ENCODE data around the gene PDGFD. TPM values are rescaled to one million over a fixed set of nuclear protein-coding genes. Genes with fewer than 3 reads are reported as not detected.

The PDGFD gene
- polyA plus RNA-seq, 1 of the 3 experiments (the other 2 are of a cell fraction) = 4.8 TPM

DNA sequence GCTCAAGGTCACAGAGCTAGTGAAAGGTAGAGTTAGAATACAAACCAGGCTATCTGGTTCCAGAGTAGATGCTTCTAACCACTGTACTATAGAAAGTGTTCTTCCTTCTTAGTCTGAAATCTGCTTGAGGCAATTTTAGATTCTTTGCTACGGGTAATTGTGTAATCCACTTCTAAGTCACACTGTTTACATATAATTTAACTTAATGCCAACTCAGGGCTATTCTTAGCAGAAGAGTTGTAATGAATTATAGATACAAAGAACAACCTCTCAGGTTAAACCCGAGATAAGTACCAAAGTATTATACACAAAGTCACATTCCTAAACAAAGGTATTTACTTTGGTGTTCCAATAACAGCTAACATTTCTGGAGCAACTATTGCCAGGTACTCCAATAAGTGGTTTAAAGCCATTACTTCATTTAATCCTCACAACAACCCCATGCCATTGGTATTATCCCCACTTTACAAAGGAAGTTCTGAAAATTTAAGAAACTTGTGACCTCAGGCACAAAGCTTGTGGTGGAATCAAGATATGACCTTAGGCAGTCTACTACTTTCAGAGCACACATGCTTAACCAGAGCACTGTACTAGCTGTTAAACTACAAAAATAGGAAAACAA is 158.6 kb downstream of the PDGFD start:
- H3K4me2 ChIP-seq = no peak overlapping the region
- ChIA-PET CTCF (no interaction called here), POLR2A (no interaction called here)
- no peaks in the 10 kb centered on the region for H3K4me1 ChIP-seq (ENCODE audit: control insufficient read depth in 1 of 2, insufficient read depth in 2 of 2, low read depth in 1 of 2, low read length in 1 of 2)
- no peaks in the 10 kb centered on the region for H3K9me2 ChIP-seq
- no peaks in the 10 kb centered on the region for H3K36me3 ChIP-seq (replicated peaks in 1 of 2; ENCODE audit: control insufficient read depth in 1 of 2, insufficient read depth in 2 of 2, low read length in 1 of 2)
- H3K9me3 ChIP-seq = no peaks in the 10 kb centered on the region; the same call in 1 of the 2 replicates
- H3K79me2 ChIP-seq (ENCODE audit: insufficient read depth) = no peaks in the 10 kb centered on the region
- H3K27me3 ChIP-seq (ENCODE audit: insufficient read depth) = no peaks in the 10 kb centered on the region
- no peak overlapping the region for H3K27ac ChIP-seq (ENCODE audit: low read depth in 2 of 2, low read length in 1 of 2)
- TF ChIP-seq, protein P1, sequence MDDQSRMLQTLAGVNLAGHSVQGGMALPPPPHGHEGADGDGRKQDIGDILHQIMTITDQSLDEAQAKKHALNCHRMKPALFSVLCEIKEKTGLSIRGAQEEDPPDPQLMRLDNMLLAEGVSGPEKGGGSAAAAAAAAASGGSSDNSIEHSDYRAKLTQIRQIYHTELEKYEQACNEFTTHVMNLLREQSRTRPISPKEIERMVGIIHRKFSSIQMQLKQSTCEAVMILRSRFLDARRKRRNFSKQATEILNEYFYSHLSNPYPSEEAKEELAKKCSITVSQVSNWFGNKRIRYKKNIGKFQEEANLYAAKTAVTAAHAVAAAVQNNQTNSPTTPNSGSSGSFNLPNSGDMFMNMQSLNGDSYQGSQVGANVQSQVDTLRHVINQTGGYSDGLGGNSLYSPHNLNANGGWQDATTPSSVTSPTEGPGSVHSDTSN (IDR thresholded peaks at IDR 0.05) = no peak
- no peak for TF ChIP-seq ELF1 (IDR thresholded peaks at IDR 0.05)
- H3K9ac ChIP-seq = no peak overlapping the region
- H3K4me3 ChIP-seq (ENCODE audit: low read depth in 2 of 2, low read length in 1 of 2) = no peak overlapping the region
- WGBS (ENCODE audit: low lambda C conversion rate) = 77% methylated on average over 2 of the region's 2 CpGs
- no peak overlapping the region for H2AFZ ChIP-seq (ENCODE audit: low read depth)
- H4K20me1 ChIP-seq (ENCODE audit: insufficient read depth) = no peaks in the 10 kb centered on the region
- no peaks in the 10 kb centered on the region for H3F3A ChIP-seq (replicated peaks; ENCODE audit: insufficient read depth)
- DNase-seq = no peak

DNA sequence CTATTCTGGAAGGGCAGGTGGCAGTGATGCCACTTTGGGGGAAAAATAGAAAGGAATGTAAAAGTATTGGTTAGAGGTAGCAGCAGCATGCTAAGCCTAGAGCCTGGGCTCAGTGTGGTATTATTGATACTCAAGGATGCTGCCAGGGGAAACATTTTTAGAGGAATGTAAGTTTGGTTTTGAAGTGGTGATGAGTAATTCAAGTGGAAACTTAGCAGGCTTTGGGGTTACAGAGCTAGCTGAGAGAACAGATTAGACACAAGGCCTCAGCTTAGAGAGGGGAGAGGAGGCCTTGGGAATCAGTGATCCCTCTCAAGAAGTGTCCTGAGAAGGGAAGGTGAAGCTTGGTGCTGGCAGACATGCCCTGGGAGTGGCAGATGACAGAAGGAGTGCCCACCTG is 160.5 kb downstream of the PDGFD start:
- Histone ChIP-seq H4K20me1 (ENCODE audit: insufficient read depth) (no peaks in the 10 kb centered on the region), H3K4me2 (no peak overlapping the region), H3K4me3 (ENCODE audit: low read depth in 2 of 2, low read length in 1 of 2) (no peak overlapping the region), H3K36me3 (replicated peaks in 1 of 2; ENCODE audit: control insufficient read depth in 1 of 2, insufficient read depth in 2 of 2, low read length in 1 of 2) (no peaks in the 10 kb centered on the region), H3K27ac (ENCODE audit: low read depth in 2 of 2, low read length in 1 of 2) (no peak overlapping the region), H3K9ac (no peak overlapping the region), H3K27me3 (ENCODE audit: insufficient read depth) (no peaks in the 10 kb centered on the region), H3K79me2 (ENCODE audit: insufficient read depth) (no peaks in the 10 kb centered on the region), H3K9me2 (no peaks in the 10 kb centered on the region), H3F3A (replicated peaks; ENCODE audit: insufficient read depth) (no peaks in the 10 kb centered on the region), H3K9me3 (no peaks in the 10 kb centered on the region), H2AFZ (ENCODE audit: low read depth) (no peak overlapping the region), H3K4me1 (ENCODE audit: control insufficient read depth in 1 of 2, insufficient read depth in 2 of 2, low read depth in 1 of 2, low read length in 1 of 2) (no peaks in the 10 kb centered on the region)
- DNase-seq = no peak
- TF ChIP-seq GABPA (IDR thresholded peaks at IDR 0.05; ENCODE audit: low read depth) (no peak), JUND (IDR thresholded peaks at IDR 0.05) (no peak), RAD21 (IDR thresholded peaks at IDR 0.05; ENCODE audit: low read length) (no peak), TEAD4 (IDR thresholded peaks at IDR 0.05; ENCODE audit: borderline replicate concordance, insufficient read depth) (no peak), POLR2AphosphoS5 (IDR thresholded peaks at IDR 0.05; ENCODE audit: low read depth, low read length) (no peak), RFX5 (IDR thresholded peaks at IDR 0.05; ENCODE audit: low read length) (no peak), RXRA (IDR thresholded peaks at IDR 0.05; ENCODE audit: borderline replicate concordance, low read depth) (no peak), RCOR1 (IDR thresholded peaks at IDR 0.05; ENCODE audit: low read length) (no peak), MXI1 (IDR thresholded peaks at IDR 0.05; ENCODE audit: low read depth, low read length) (no peak), NFIC (IDR thresholded peaks at IDR 0.05; ENCODE audit: borderline replicate concordance) (no peak), YY1 (IDR thresholded peaks at IDR 0.05; ENCODE audit: low read depth) (no peak), EP300 (IDR thresholded peaks at IDR 0.05; ENCODE audit: borderline replicate concordance in 1 of 2, low read depth in 1 of 2, low read length in 1 of 2) (no peak), TAF1 (IDR thresholded peaks at IDR 0.05; ENCODE audit: borderline replicate concordance, low read depth, low read length) (no peak)
- TF ChIP-seq, protein P2, sequence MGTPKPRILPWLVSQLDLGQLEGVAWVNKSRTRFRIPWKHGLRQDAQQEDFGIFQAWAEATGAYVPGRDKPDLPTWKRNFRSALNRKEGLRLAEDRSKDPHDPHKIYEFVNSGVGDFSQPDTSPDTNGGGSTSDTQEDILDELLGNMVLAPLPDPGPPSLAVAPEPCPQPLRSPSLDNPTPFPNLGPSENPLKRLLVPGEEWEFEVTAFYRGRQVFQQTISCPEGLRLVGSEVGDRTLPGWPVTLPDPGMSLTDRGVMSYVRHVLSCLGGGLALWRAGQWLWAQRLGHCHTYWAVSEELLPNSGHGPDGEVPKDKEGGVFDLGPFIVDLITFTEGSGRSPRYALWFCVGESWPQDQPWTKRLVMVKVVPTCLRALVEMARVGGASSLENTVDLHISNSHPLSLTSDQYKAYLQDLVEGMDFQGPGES (IDR thresholded peaks at IDR 0.05; ENCODE audit: low read depth, low read length) = no peak
- TF ChIP-seq, protein P3, sequence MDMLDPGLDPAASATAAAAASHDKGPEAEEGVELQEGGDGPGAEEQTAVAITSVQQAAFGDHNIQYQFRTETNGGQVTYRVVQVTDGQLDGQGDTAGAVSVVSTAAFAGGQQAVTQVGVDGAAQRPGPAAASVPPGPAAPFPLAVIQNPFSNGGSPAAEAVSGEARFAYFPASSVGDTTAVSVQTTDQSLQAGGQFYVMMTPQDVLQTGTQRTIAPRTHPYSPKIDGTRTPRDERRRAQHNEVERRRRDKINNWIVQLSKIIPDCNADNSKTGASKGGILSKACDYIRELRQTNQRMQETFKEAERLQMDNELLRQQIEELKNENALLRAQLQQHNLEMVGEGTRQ (IDR thresholded peaks at IDR 0.05; ENCODE audit: borderline replicate concordance, low read depth, low read length) = no peak
- TF ChIP-seq, protein P4, sequence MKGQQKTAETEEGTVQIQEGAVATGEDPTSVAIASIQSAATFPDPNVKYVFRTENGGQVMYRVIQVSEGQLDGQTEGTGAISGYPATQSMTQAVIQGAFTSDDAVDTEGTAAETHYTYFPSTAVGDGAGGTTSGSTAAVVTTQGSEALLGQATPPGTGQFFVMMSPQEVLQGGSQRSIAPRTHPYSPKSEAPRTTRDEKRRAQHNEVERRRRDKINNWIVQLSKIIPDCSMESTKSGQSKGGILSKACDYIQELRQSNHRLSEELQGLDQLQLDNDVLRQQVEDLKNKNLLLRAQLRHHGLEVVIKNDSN (IDR thresholded peaks at IDR 0.05; ENCODE audit: borderline replicate concordance, low read depth) = no peak
- CTCF ChIA-PET = no interaction called here
- POLR2A ChIA-PET = no interaction called here
